H1 (cell line): ENCODE measurements around the gene SCOC.

Experiments used
- CEBPB ChIP-seq: IDR thresholded peaks from 2 replicates; pipeline ENCODE4 v1.6.1; 2012; ENCODE audit warnings: low read depth, low read length
- CHD7 ChIP-seq: fragments of 300-600 bp; sonication (generic); IDR thresholded peaks from 2 replicates; pipeline ENCODE4 v1.7.1; 2012; ENCODE audit warnings: low read length, moderate library complexity, mild to moderate bottlenecking, inconsistent platforms; ENCODE audit not compliant: insufficient replicate concordance
- CTCF ChIP-seq, 3 experiments: IDR thresholded peaks; 1 replicate in 2 of 3; 2 replicates in 1 of 3; pipeline versions ENCODE4 v1.5.1 to v1.6.1; 2011; ENCODE audit warnings: low read length in 3 of 3, mild to moderate bottlenecking in 3 of 3, inconsistent platforms in 2 of 3, low read depth in 1 of 3, moderate library complexity in 1 of 3; ENCODE audit not compliant: insufficient read depth in 1 of 3; ENCODE audit errors: control extremely low read depth in 1 of 3
- EZH2 ChIP-seq: fragments of 200-600 bp; sonication (generic); IDR thresholded peaks from 2 replicates; pipeline ENCODE4 v1.7.1; 2012; ENCODE audit warnings: low read depth, mild to moderate bottlenecking, moderate library complexity, low read length, inconsistent platforms; ENCODE audit not compliant: severe bottlenecking
- JUND ChIP-seq: IDR thresholded peaks from 2 replicates; pipeline ENCODE4 v1.6.1; 2011; ENCODE audit warnings: mild to moderate bottlenecking, improper control_type of control experiment, low read length
- NRF1 ChIP-seq: IDR thresholded peaks from 2 replicates; pipeline ENCODE4 v1.6.1; 2011; ENCODE audit warnings: mild to moderate bottlenecking, low read depth, low read length, improper control_type of control experiment
- POLR2A ChIP-seq, 2 experiments: IDR thresholded peaks; 1 replicate in 1 of 2; 2 replicates in 1 of 2; pipeline ENCODE4 v1.6.1; 2011; ENCODE audit warnings: low read depth in 2 of 2, low read length in 2 of 2, mild to moderate bottlenecking in 2 of 2; ENCODE audit errors: control extremely low read depth in 1 of 2
- POLR2AphosphoS5 ChIP-seq: IDR thresholded peaks from 2 replicates; pipeline ENCODE4 v1.6.1; 2011; ENCODE audit warnings: low read depth, low read length
- RFX5 ChIP-seq: IDR thresholded peaks from 2 replicates; pipeline ENCODE4 v1.6.1; 2011; ENCODE audit warnings: low read depth, low read length, improper control_type of control experiment, borderline replicate concordance
- SIN3A ChIP-seq, 2 experiments: IDR thresholded peaks in 1 of 2; conservative IDR thresholded peaks in 1 of 2; 2 replicates each; pipeline ENCODE4 v1.6.1; 2011 to 2012; ENCODE audit warnings: low read length in 2 of 2, improper control_type of control experiment in 1 of 2, low read depth in 1 of 2, mild to moderate bottlenecking in 1 of 2
- USF2 ChIP-seq: IDR thresholded peaks from 2 replicates; pipeline ENCODE4 v1.6.1; 2011; ENCODE audit warnings: low read length, improper control_type of control experiment
- ZNF274 ChIP-seq: IDR thresholded peaks from 2 replicates; pipeline ENCODE4 v1.7.0; 2012; ENCODE audit warnings: low read length, borderline replicate concordance; ENCODE audit errors: extremely low read depth

- TF ChIP-seq POLR2A (IDR thresholded peaks at IDR 0.05; ENCODE audit: control extremely low read depth in 1 of 2, low read depth in 2 of 2, low read length in 2 of 2): no peak
- no peak for TF ChIP-seq SIN3A (conservative IDR thresholded peaks at IDR 0.05 in 1 of 2, IDR thresholded peaks at IDR 0.05 in 1 of 2; ENCODE audit: low read depth in 1 of 2, low read length in 2 of 2)
- no peak for TF ChIP-seq RFX5
- TF ChIP-seq JUND: no peak
- TF ChIP-seq CHD7: no peak
- no peak for TF ChIP-seq CTCF (IDR thresholded peaks at IDR 0.05; ENCODE audit: control extremely low read depth in 1 of 3, insufficient read depth in 1 of 3, low read depth in 1 of 3, low read length in 3 of 3)
- TF ChIP-seq NRF1: no peak
- no peak for TF ChIP-seq EZH2
- TF ChIP-seq CEBPB: no peak
- no peak for TF ChIP-seq POLR2AphosphoS5
- TF ChIP-seq USF2: no peak
- TF ChIP-seq ZNF274: no peak
These were observed 9.3 kb downstream of the SCOC start for GRCh38 chr4:140382732-140383131.
